ENCODE measurements around the gene COASY.
"Not testable (repeated sequence)": the region's sequence is repeated elsewhere in the genome, so short reads cannot be mapped to it uniquely, and the experiment has no call there.

COASY gene

DNA sequence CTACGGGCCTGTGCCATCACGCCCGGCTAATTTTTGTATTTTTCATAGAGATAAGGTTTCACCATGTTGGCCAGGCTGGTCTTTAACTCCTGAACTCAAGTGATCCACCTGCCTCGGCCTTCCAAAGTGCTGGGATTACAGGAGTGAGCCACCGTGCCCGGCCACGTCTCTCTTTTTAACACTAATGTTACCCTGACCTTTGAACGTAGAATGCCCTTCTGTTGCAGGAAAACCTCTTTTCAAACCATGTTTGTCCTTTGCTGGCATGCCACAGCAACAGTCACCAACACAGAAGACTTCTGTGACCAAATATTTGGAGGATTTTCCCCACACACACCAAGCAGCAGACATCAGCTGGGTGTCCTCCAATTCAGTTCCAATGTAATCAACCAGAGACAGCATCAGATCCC is 17.1 kb upstream of the COASY start:
- no peak for DNase-seq (ENCODE audit: low read depth)
- Histone ChIP-seq H3K9me3 (ENCODE audit: control insufficient read depth, low read length) (no peaks in the 10 kb centered on the region), H3K4me1 (ENCODE audit: control insufficient read depth, insufficient read depth, low read length) (no peaks in the 10 kb centered on the region)

DNA sequence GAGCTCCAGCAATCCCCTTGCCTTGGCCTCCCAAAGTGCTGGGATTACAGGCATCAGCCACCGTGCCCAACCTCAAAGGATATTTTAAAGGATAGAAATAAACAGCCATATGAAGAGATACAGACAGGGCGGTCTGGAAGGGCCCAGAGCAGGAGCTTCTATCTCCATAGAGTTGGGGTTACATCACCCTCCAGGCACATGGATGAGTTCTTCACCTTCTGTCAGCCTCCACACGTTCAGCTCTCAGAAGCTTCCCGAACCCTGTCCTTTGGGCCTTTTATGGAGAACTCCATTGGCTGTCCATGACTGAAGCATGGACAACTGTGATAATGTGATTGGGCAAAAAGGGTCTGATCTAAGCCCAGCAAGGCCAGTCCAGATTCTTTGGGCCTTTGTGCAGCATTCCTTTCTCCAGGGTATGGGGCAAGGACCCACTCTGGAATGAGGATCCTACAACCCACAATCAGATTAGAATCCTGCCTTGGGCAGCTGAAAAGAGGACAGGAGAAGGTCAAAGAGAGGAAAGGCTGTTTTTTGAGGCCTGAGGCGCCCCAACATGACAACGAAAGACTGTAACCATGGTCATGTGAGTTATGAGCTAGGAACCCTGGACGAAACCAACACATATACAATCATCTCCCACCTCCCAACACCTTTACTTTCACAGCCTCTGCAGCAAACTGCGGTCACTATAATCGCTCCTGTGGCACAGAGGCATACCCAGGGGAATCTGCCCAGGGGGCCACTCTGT is 16.0 kb upstream of the COASY start:
- not testable (repeated sequence) for H3K4me3 ChIP-seq (ENCODE audit: low read length); H3K9me3 ChIP-seq (ENCODE audit: control insufficient read depth, low read length); DNase-seq (ENCODE audit: low read depth); H3K4me1 ChIP-seq (ENCODE audit: control insufficient read depth, insufficient read depth, low read length); H3K27me3 ChIP-seq (replicated peaks; ENCODE audit: control insufficient read depth, insufficient read depth, low read length); H3K9ac ChIP-seq (ENCODE audit: low read length)
- H3K36me3 ChIP-seq (ENCODE audit: control insufficient read depth, insufficient read depth, low read length, severe bottlenecking): peaks cover 40% of the 10 kb centered on the region

More for the DNA sequence above, 17.1 kb upstream of the COASY start:
- peaks cover 48% of the 10 kb centered on the region for H3K36me3 ChIP-seq (ENCODE audit: control insufficient read depth, insufficient read depth, low read length, severe bottlenecking)
- no peak overlapping the region for H3K9ac ChIP-seq (ENCODE audit: low read length)
- H3K4me3 ChIP-seq (ENCODE audit: low read length): no peak overlapping the region
- H3K27me3 ChIP-seq (replicated peaks; ENCODE audit: control insufficient read depth, insufficient read depth, low read length): no peaks in the 10 kb centered on the region

DNA sequence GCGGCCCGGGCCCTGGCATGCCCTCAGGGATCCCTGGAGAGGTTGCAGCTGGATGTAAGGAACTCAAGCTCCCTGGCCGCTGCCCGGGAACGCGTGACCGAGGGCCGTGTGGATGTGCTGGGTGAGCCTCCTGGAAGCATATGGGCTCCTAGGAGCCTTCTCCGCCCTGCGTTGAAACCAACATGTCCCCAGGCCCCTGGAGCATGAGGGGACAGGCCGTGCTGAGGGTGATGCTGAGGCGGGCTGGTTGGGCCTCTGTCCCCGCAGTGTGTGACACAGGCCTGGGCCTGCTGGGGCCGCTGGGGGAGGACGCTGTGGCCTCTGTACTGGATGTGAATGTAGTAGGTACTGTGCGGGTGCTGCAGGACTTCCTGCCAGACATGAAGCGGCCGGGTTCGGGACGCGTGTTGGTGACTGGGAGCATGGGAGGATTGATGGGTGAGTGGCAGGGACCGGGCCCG is 14.9 kb upstream of the COASY start:
- no peak for DNase-seq (ENCODE audit: low read depth)
- peaks cover 32% of the 10 kb centered on the region for H3K36me3 ChIP-seq (ENCODE audit: control insufficient read depth, insufficient read depth, low read length, severe bottlenecking)
- no peak overlapping the region for H3K4me3 ChIP-seq (ENCODE audit: low read length)
- H3K27me3 ChIP-seq (replicated peaks; ENCODE audit: control insufficient read depth, insufficient read depth, low read length): no peaks in the 10 kb centered on the region
- H3K4me1 ChIP-seq (ENCODE audit: control insufficient read depth, insufficient read depth, low read length): no peaks in the 10 kb centered on the region
- H3K9me3 ChIP-seq (ENCODE audit: control insufficient read depth, low read length): no peaks in the 10 kb centered on the region
- H3K9ac ChIP-seq (ENCODE audit: low read length): no peak overlapping the region

DNA sequence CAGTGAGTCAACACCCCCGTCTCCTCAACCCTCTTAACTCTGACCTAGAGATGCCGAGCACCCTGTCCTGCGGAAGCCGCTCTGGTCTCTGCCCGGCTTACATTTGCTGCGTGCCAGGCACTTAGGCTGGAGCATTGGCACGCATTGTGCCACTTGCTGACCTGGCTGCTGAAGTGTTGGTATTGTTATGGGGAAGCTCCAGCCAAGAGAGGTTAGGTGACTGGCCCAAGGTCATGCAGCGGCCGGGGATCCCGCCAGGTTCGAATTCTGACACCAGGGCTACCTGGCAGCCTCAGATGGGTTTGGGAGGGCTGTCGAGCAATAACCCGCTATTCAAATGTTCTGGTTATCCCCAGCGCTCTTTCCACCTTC is 14.3 kb upstream of the COASY start:
- Histone ChIP-seq H3K27me3 (replicated peaks; ENCODE audit: control insufficient read depth, insufficient read depth, low read length) (no peaks in the 10 kb centered on the region), H3K4me1 (ENCODE audit: control insufficient read depth, insufficient read depth, low read length) (peaks cover 3% of the 10 kb centered on the region), H3K36me3 (ENCODE audit: control insufficient read depth, insufficient read depth, low read length, severe bottlenecking) (peaks cover 25% of the 10 kb centered on the region), H3K9me3 (ENCODE audit: control insufficient read depth, low read length) (no peaks in the 10 kb centered on the region), H3K4me3 (ENCODE audit: low read length) (no peak overlapping the region), H3K9ac (ENCODE audit: low read length) (no peak overlapping the region)
- DNase-seq (ENCODE audit: low read depth): no peak

DNA sequence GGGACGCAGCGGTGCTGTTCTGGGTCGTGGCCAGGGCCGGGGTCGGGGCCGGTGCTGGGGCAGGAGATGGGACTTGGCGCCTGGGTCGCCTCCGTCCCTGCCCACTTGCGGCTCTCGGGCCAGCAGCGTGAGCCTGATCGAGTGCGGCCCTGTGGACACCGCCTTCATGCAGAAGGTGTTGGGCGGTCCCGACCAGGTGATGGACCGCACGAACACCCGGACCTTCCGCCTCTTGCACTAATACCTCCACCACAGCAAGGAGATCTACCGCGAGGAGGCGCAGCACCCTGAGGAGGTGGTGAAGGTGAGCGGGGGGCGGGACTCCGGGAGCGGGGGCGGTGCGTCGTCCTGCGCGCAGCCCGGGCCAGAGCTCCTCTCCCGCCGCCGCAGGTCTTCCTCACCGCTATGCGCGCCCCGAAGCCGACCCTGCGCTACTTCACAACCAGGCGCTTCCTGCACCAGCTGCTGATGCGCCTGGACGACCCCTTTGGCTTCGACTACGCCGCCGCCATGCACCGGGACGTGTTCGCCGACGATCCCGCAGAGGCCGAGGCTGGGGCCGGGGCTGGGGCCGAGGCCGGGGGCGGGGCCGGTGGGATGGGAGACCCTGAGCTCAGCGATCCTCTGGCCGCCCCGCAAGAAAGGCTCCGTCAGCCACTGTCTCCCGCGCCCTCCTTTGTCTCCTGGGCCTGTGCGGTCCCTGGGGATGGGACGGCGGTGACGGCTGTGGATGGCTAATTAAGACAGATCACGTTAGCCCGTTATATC is 13.7 kb upstream of the COASY start:
- DNase-seq (ENCODE audit: low read depth): no peak
- Histone ChIP-seq H3K4me1 (ENCODE audit: control insufficient read depth, insufficient read depth, low read length) (peaks cover 4% of the 10 kb centered on the region), H3K9ac (ENCODE audit: low read length) (no peak overlapping the region), H3K9me3 (ENCODE audit: control insufficient read depth, low read length) (no peaks in the 10 kb centered on the region), H3K36me3 (ENCODE audit: control insufficient read depth, insufficient read depth, low read length, severe bottlenecking) (peaks cover 20% of the 10 kb centered on the region), H3K27me3 (replicated peaks; ENCODE audit: control insufficient read depth, insufficient read depth, low read length) (no peaks in the 10 kb centered on the region), H3K4me3 (ENCODE audit: low read length) (no peak overlapping the region)

DNA sequence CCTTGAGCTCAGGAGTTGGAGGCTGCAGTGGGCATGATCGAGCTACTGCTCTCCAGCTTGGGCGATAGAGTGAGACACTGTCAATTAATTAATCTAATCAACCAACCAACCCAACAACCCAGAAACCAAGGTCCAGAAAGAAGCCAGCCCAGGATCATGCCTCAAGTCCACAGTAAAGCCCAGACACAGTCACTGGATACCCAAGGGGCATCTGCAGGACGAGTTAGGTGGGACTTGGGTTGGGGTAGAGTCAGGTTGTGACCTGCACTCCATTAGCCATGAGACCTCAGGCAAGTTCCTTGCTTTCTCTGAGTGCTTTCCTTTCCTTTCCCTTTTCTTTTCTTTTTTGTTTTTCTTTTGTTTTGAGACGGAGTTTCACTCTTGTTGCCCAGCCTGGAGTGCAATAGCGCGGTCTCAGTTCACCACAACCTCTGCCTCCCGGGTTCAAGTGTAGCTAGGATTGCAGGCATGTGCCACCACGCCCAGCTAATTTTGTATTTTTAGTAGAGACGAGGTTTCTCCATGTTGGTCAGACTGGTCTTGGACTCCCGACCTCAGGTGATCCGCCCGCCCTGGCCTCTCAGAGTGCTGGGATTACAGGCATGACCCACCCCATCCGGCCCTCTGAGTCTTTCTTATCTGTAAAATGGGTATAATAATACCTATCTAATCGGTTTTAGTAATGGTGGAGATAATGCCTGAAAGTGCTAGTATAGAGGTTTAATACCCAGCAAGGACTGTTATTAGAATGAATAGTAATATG is 12.8 kb upstream of the COASY start:
- no peaks in the 10 kb centered on the region for H3K9me3 ChIP-seq (ENCODE audit: control insufficient read depth, low read length)
- H3K36me3 ChIP-seq (ENCODE audit: control insufficient read depth, insufficient read depth, low read length, severe bottlenecking): peaks cover 11% of the 10 kb centered on the region
- peaks cover 12% of the 10 kb centered on the region for H3K4me1 ChIP-seq (ENCODE audit: control insufficient read depth, insufficient read depth, low read length)
- no peak overlapping the region for H3K4me3 ChIP-seq (ENCODE audit: low read length)
- no peak for DNase-seq (ENCODE audit: low read depth)
- no peaks in the 10 kb centered on the region for H3K27me3 ChIP-seq (replicated peaks; ENCODE audit: control insufficient read depth, insufficient read depth, low read length)
- no peak overlapping the region for H3K9ac ChIP-seq (ENCODE audit: low read length)

DNA sequence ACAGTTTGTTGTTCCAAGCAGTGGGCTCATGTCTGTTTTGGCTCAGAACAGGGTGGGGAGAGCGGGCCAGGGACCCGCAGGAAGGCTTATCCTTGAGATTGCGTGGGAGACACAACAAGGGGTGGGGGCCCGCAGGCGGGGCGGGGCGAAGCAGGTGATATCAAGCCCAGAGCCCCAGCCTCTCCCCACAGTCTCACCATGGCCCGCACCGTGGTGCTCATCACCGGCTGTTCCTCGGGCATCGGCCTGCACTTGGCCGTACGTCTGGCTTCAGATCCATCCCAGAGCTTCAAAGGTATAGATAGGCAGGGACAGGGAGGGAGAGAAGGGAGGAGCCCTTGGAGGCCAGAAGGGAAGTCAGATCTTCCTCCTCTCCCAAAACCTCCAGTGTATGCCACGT is 9.2 kb upstream of the COASY start, which contains the start of gene HSD17B1:
HSD17B1 (plus strand) TSS at position 188 of the 400 bp plus-strand sequence; CDS start at position 199, 11 bp downstream.
- H3K4me1 ChIP-seq (ENCODE audit: control insufficient read depth, insufficient read depth, low read length): peaks cover 16% of the 10 kb centered on the region
- peak within 1 kb of the TSS; percentile 88 for H3K4me3 ChIP-seq (ENCODE audit: low read length)
- H3K9ac ChIP-seq (ENCODE audit: low read length): peak within 1 kb of the TSS; percentile 90
- not testable (repeated sequence) for H3K9me3 ChIP-seq (ENCODE audit: control insufficient read depth, low read length); DNase-seq (ENCODE audit: low read depth); H3K36me3 ChIP-seq (ENCODE audit: control insufficient read depth, insufficient read depth, low read length, severe bottlenecking); H3K27me3 ChIP-seq (replicated peaks; ENCODE audit: control insufficient read depth, insufficient read depth, low read length)

DNA sequence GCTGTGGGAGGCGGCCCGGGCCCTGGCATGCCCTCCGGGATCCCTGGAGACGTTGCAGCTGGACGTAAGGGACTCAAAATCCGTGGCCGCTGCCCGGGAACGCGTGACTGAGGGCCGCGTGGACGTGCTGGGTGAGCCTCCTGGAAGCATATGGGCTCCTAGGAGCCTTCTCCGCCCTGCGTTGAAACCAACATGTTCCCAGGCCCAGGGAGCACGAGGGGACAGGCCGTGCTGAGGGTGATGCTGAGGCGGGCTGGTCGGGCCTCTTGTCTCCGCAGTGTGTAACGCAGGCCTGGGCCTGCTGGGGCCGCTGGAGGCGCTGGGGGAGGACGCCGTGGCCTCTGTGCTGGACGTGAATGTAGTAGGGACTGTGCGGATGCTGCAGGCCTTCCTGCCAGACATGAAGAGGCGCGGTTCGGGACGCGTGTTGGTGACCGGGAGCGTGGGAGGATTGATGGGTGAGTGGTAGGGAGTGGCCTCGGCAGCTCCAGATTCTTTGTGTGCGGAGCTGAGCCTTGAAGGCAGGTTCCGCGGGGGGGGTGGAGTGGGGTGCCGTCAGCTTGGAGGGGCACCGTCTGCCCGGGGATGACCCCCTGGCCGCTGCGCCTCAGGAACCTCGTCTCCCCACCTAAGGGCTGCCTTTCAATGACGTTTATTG is 8.7 kb upstream of the COASY start:
- Histone ChIP-seq H3K4me1 (ENCODE audit: control insufficient read depth, insufficient read depth, low read length) (peaks cover 16% of the 10 kb centered on the region), H3K4me3 (ENCODE audit: low read length) (peak overlapping the region; percentile 88), H3K9me3 (ENCODE audit: control insufficient read depth, low read length) (no peaks in the 10 kb centered on the region), H3K9ac (ENCODE audit: low read length) (peak overlapping the region; percentile 90), H3K36me3 (ENCODE audit: control insufficient read depth, insufficient read depth, low read length, severe bottlenecking) (no peaks in the 10 kb centered on the region), H3K27me3 (replicated peaks; ENCODE audit: control insufficient read depth, insufficient read depth, low read length) (no peaks in the 10 kb centered on the region)
- DNase-seq (ENCODE audit: low read depth): no peak

DNA sequence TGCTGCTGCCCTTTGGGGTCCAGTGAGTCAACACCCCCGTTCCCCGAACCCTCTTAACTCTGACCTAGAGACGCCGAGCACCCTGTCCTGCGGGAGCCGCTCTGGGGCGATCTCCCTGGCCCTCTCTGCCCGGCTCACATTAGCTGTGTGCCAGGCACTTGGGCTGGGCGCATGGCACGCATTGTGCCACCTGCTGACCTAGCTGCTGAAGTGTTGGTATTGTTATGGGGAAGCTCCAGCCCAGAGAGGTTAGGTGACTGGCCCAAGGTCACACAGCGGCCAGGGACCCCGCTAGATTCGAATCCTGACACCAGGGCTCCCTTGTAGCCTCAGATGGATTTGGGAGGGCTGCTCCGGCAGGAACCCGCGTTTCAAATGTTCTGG is 8.1 kb upstream of the COASY start:
- Histone ChIP-seq H3K27me3 (replicated peaks; ENCODE audit: control insufficient read depth, insufficient read depth, low read length) (no peaks in the 10 kb centered on the region), H3K9me3 (ENCODE audit: control insufficient read depth, low read length) (no peaks in the 10 kb centered on the region)

DNA sequence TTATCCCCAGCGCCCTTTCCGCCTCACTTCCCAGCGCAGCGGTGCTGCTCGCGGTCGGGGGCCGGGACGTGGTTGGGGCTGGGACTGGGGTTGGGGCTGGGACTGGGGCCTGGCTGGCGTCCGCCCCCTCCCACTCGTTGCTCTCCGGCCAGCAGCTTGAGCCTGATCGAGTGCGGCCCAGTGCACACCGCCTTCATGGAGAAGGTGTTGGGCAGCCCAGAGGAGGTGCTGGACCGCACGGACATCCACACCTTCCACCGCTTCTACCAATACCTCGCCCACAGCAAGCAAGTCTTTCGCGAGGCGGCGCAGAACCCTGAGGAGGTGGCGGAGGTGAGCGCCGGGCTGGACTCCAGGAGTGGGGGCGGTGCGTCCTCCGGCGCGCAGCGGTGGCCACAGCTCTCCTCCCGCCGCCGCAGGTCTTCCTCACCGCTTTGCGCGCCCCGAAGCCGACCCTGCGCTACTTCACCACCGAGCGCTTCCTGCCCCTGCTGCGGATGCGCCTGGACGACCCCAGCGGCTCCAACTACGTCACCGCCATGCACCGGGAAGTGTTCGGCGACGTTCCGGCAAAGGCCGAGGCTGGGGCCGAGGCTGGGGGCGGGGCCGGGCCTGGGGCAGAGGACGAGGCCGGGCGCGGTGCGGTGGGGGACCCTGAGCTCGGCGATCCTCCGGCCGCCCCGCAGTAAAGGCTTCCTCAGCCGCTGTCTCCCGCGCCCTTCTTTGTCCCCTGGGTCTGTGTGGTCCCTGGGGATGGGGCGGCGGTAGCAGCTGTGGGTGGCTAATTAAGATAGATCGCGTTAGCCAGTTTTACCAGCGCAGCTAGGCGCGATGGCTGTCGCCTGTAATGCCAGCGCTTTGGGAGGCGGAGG is 7.5 kb upstream of the COASY start:
- H3K36me3 ChIP-seq (ENCODE audit: control insufficient read depth, insufficient read depth, low read length, severe bottlenecking): no peaks in the 10 kb centered on the region

More for the DNA sequence above, 8.1 kb upstream of the COASY start:
- Histone ChIP-seq H3K4me1 (ENCODE audit: control insufficient read depth, insufficient read depth, low read length) (peaks cover 16% of the 10 kb centered on the region), H3K9ac (ENCODE audit: low read length) (peak overlapping the region; percentile 90), H3K36me3 (ENCODE audit: control insufficient read depth, insufficient read depth, low read length, severe bottlenecking) (no peaks in the 10 kb centered on the region), H3K4me3 (ENCODE audit: low read length) (peak overlapping the region; percentile 88)
- DNase-seq (ENCODE audit: low read depth): no peak

More for the DNA sequence above, 7.5 kb upstream of the COASY start:
- H3K9ac ChIP-seq (ENCODE audit: low read length): peak overlapping the region; percentile 90
- H3K4me3 ChIP-seq (ENCODE audit: low read length): peak overlapping the region; percentile 88
- no peaks in the 10 kb centered on the region for H3K9me3 ChIP-seq (ENCODE audit: control insufficient read depth, low read length)
- H3K27me3 ChIP-seq (replicated peaks; ENCODE audit: control insufficient read depth, insufficient read depth, low read length): no peaks in the 10 kb centered on the region
- H3K4me1 ChIP-seq (ENCODE audit: control insufficient read depth, insufficient read depth, low read length): peaks cover 16% of the 10 kb centered on the region
- peak; percentile 91 for DNase-seq (ENCODE audit: low read depth)

All from adipocyte (in vitro differentiated cells).